ENCODE data around the gene GNB1.

DNA sequence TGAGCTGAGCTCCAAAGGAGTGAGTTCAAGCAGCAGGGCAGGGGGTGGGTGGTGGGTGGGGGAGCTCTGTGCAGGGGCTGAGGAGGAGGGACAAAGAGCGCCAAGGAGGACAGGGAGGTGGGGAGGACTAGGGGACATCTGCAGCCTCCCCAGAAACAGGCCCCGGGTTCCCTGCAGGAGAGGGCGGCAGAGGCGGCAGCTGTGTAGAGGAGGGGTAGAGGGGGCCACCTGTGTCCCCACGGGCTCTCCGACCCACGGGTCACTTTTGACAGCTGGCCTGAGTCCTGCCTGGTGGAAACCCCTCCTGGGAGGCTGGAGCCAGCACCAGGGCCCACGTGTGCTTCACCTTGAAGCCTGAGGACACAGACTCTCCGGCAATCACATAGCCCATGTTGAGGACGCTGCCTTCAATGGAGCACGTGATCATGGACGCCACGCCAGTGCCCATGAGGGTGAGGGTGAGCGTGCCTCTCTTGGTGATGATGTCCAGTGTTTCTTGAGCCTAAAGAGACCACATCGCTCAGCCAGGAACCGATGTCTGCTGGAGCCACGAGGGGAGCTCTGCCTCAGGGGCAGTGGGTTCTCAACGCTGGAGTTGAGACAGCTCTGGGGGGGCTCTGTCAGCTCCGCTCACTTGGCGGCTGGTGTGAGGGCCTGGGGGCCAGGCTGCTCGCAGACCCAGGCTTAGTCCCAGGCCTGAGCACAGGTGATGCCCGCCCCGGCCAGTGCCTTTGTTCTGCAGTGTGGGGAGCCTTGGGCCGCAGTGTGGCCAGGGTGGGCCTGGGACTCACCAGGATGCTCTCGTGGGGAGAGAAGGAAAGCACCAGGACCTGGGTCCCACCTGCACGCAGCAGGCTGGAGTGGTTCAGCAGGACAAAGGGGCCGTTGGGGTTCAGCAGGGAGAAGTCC, 34.8 kb upstream of the GNB1 start:
- TF ChIP-seq POLR2A (IDR thresholded peaks at IDR 0.05) = no peak
- TF ChIP-seq EP300 (IDR thresholded peaks at IDR 0.05) = no peak
- TF ChIP-seq, protein P1, sequence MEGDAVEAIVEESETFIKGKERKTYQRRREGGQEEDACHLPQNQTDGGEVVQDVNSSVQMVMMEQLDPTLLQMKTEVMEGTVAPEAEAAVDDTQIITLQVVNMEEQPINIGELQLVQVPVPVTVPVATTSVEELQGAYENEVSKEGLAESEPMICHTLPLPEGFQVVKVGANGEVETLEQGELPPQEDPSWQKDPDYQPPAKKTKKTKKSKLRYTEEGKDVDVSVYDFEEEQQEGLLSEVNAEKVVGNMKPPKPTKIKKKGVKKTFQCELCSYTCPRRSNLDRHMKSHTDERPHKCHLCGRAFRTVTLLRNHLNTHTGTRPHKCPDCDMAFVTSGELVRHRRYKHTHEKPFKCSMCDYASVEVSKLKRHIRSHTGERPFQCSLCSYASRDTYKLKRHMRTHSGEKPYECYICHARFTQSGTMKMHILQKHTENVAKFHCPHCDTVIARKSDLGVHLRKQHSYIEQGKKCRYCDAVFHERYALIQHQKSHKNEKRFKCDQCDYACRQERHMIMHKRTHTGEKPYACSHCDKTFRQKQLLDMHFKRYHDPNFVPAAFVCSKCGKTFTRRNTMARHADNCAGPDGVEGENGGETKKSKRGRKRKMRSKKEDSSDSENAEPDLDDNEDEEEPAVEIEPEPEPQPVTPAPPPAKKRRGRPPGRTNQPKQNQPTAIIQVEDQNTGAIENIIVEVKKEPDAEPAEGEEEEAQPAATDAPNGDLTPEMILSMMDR (IDR thresholded peaks at IDR 0.05) = no peak
- no peak for TF ChIP-seq POLR2AphosphoS5 (IDR thresholded peaks at IDR 0.05)

Measured in upper lobe of left lung (tissue), 4 donors.